ENCODE data around the gene FOXO4. TPM values are rescaled to one million over a fixed set of nuclear protein-coding genes. Genes with fewer than 3 reads are reported as not detected.
A peak's percentile ranks its signal among the peaks of the same experiment; 100 is the strongest.

The FOXO4 gene, protein sequence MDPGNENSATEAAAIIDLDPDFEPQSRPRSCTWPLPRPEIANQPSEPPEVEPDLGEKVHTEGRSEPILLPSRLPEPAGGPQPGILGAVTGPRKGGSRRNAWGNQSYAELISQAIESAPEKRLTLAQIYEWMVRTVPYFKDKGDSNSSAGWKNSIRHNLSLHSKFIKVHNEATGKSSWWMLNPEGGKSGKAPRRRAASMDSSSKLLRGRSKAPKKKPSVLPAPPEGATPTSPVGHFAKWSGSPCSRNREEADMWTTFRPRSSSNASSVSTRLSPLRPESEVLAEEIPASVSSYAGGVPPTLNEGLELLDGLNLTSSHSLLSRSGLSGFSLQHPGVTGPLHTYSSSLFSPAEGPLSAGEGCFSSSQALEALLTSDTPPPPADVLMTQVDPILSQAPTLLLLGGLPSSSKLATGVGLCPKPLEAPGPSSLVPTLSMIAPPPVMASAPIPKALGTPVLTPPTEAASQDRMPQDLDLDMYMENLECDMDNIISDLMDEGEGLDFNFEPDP
- total RNA-seq (2013; cell fraction: nucleolus; rRNA removed), result 3.5 and 4.2 TPM in 2 replicates
- total RNA-seq (2014; rRNA removed) (2.7 and 2.8 TPM in 2 replicates), total RNA-seq (2014; rRNA removed; fragmentation: Illumina TruSeq; extraction: Trizol) (1.9 and 2.4 TPM in 2 replicates), total RNA-seq (2021) (6.9 and 8.1 TPM in 2 replicates), polyA plus RNA-seq (2011; rRNA removed) (2.0 and 3.3 TPM in 2 replicates), polyA plus RNA-seq (2014; fragmentation: Illumina TruSeq; extraction: Trizol) (1.1 and 2.9 TPM in 2 replicates), polyA plus RNA-seq (2014; fragmentation: Nextera tagmentation; extraction: Ambion mirVana) (under 1 TPM; 0.05 to 0.11 TPM), polyA plus RNA-seq (2014; rRNA removed) (3.2 and 3.4 TPM in 2 replicates), polyA plus RNA-seq (2016; fragmentation: Nextera tagmentation; extraction: Ambion mirVana) (1 to 10 TPM in 1 of 2 experiments, under 1 TPM in 1; 0.97 to 1.2 TPM), polyA minus RNA-seq (2011; rRNA and poly(A)+ RNA removed) (1.6 and 3.6 TPM in 2 replicates), Bru-seq, nascent RNA (percentile 54 among the genes with signal in this experiment), BruChase-seq, experiment 1, labeled RNA remaining after a 6-hour chase (percentile 65 among the genes with signal in this experiment), BruChase-seq, experiment 2, labeled RNA remaining after a 2-hour chase (percentile 62 among the genes with signal in this experiment)
- 2.8 TPM for polyA plus RNA-seq (2011; ENCODE audit: low read depth)
- polyA plus RNA-seq (2011; cell fraction: cytosol; rRNA removed), result 3.9 and 4.4 TPM in 2 replicates
- 8.0 and 8.2 TPM in 2 replicates for polyA plus RNA-seq (2011; cell fraction: nucleus; rRNA removed)
- 4.9 and 5.6 TPM in 2 replicates for polyA plus RNA-seq (2012)
- 1.4 and 2.4 TPM in 2 replicates for polyA minus RNA-seq (2011; cell fraction: cytosol; rRNA and poly(A)+ RNA removed)
- 0.97 and 1.1 TPM in 2 replicates for polyA minus RNA-seq (2011; cell fraction: nucleus; rRNA and poly(A)+ RNA removed)
- long read RNA-seq, experiment 1, result 0 reads
- long read RNA-seq, experiment 2, result 0 reads

DNA sequence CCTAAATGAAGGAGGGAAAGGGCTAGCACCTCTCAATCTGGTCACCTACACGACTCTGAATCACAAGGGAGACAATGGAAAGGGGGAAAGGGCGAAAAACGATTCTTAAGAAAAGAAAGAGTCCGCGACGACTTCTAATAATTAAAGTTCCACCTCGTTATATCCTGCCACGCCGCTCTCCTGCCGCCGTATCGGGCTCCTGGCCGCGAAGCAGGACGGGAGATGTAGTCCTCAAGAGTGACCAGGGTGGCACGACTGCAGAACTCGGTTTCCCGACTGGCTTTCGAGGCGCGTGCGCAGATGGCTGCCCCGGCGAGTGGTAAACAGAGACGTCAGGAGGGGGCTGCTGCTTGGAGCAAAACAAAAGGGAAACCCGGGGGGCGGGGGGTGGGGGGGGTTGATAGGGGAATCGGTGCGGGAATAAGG is at the start of gene FOXO4:
FOXO4 (plus strand) TSS at position 297 of the 426 bp plus-strand sequence. CDS start 678 bp downstream, outside the sequence.
- Histone ChIP-seq H2AFZ (ENCODE audit: control insufficient read depth, low read depth, low read length) (peak within 1 kb of the TSS; percentile 91), H3K9me3 (replicated peaks; ENCODE audit: control insufficient read depth, insufficient read depth, low read length) (no peaks in the 10 kb centered on the region), H3K27ac (ENCODE audit: control insufficient read depth, insufficient read depth) (peak within 1 kb of the TSS; percentile 24; the same call in 1 of the 2 replicates), H3K36me3 (ENCODE audit: control insufficient read depth in 2 of 2, insufficient read depth in 2 of 2, low read length in 1 of 2) (no peaks in the 10 kb centered on the region), H3K79me2 (ENCODE audit: control insufficient read depth, insufficient read depth, low read length) (no peaks in the 10 kb centered on the region), H3K9ac (ENCODE audit: control insufficient read depth, insufficient read depth, low read length) (peak within 1 kb of the TSS; percentile 64), H3K4me3 (peak within 1 kb of the TSS; percentile 69), H3K27me3 (replicated peaks in 1 of 2; ENCODE audit: control insufficient read depth in 2 of 2, insufficient read depth in 2 of 2, low read length in 1 of 2) (no peaks in the 10 kb centered on the region), H4K20me1 (ENCODE audit: control insufficient read depth, insufficient read depth) (no peaks in the 10 kb centered on the region), H3K4me2 (ENCODE audit: control insufficient read depth, insufficient read depth) (peak within 1 kb of the TSS; percentile 90), H3K4me1 (ENCODE audit: control insufficient read depth, insufficient read depth, low read length) (no peaks in the 10 kb centered on the region)
- DNase-seq (ENCODE audit: low read depth, low spot score), result no peak
- in situ Hi-C loops (cut with MboI), result no loop called here
- no TSS peak for BruUV-seq (replicated peaks)
- TF ChIP-seq CREB1 (IDR thresholded peaks at IDR 0.05; ENCODE audit: low read depth) (peak; percentile 58), TCF12 (IDR thresholded peaks at IDR 0.05; ENCODE audit: low read depth, low read length) (no peak), MXI1 (IDR thresholded peaks at IDR 0.05; ENCODE audit: low read depth, low read length) (peak; percentile 50; the same call in 1 of the 2 replicates), CREM (IDR thresholded peaks at IDR 0.05; ENCODE audit: low read depth) (peak; percentile 58; the same call in 1 of the 2 replicates), YY1 (IDR thresholded peaks at IDR 0.05; ENCODE audit: low read depth, low read length) (peak; percentile 39; the same call in 1 of the 2 replicates), KLF5 (IDR thresholded peaks at IDR 0.05; ENCODE audit: partially characterized antibody) (no peak), POLR2A (IDR thresholded peaks at IDR 0.05; ENCODE audit: low read depth, low read length) (peak; percentile 52; the same call in 1 of the 2 replicates), SIN3A (IDR thresholded peaks at IDR 0.05; ENCODE audit: low read depth, low read length) (0 out of 2 replicates have a peak, but pooled peaks have one; percentile 36), NRF1 (conservative IDR thresholded peaks at IDR 0.05; ENCODE audit: low read depth, low read length) (peak; percentile 23; the same call in 1 of the 2 replicates), CHD2 (IDR thresholded peaks at IDR 0.05; ENCODE audit: borderline replicate concordance, low read depth, low read length) (0 out of 2 replicates have a peak, but pooled peaks have one; percentile 21), HCFC1 (IDR thresholded peaks at IDR 0.05; ENCODE audit: low read length) (peak; percentile 85), SIX5 (IDR thresholded peaks at IDR 0.05; ENCODE audit: low read depth, low read length, severe bottlenecking) (peak; percentile 84), IKZF1 (conservative IDR thresholded peaks at IDR 0.05) (peak; percentile 54; the same call in 1 of the 2 replicates)
- TF ChIP-seq, protein P1, sequence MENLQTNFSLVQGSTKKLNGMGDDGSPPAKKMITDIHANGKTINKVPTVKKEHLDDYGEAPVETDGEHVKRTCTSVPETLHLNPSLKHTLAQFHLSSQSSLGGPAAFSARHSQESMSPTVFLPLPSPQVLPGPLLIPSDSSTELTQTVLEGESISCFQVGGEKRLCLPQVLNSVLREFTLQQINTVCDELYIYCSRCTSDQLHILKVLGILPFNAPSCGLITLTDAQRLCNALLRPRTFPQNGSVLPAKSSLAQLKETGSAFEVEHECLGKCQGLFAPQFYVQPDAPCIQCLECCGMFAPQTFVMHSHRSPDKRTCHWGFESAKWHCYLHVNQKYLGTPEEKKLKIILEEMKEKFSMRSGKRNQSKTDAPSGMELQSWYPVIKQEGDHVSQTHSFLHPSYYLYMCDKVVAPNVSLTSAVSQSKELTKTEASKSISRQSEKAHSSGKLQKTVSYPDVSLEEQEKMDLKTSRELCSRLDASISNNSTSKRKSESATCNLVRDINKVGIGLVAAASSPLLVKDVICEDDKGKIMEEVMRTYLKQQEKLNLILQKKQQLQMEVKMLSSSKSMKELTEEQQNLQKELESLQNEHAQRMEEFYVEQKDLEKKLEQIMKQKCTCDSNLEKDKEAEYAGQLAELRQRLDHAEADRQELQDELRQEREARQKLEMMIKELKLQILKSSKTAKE (IDR thresholded peaks at IDR 0.05; ENCODE audit: low read depth, poor library complexity, severe bottlenecking), result no peak
- peak; percentile 92 for ATAC-seq
- CTCF ChIA-PET, result no interaction called here
- WGBS (ENCODE audit: insufficient coverage, insufficient replicate concordance, low lambda C conversion rate, missing lambda C conversion rate), result 24% methylated on average over 25 of the region's 29 CpGs
- SMC1A ChIA-PET (ENCODE audit: uncharacterized antibody, unreplicated experiment), result interaction anchor here (0.7 to 2.7 kb wide), 3 partner anchors 33 to 85 kb away, joined by 3 to 10 read pairs (median 3); no protein-coding TSS in a partner anchor
- intact Hi-C loops (cut with micrococcal nuclease; ENCODE audit: unreplicated experiment), result loop anchor here (10.0 kb wide), 1 partner anchor 189 kb away; the partner anchor contains the start of gene NONO
- POLR2A ChIA-PET, result interaction anchor here (1.1 to 1.3 kb wide), 2 partner anchors 16 to 86 kb away, joined by 3 to 4 read pairs; partner anchors contain the start of gene IL2RG
- peak; percentile 74 for FAIRE-seq
- RAD21 ChIA-PET (ENCODE audit: unreplicated experiment), result interaction anchor here (2.4 kb wide), 1 partner anchor 16 kb away, joined by 10 read pairs; the partner anchor contains the start of gene IL2RG

Data from GM12878 (cell line).